ENCODE data around the gene NUDT3.

DNA sequence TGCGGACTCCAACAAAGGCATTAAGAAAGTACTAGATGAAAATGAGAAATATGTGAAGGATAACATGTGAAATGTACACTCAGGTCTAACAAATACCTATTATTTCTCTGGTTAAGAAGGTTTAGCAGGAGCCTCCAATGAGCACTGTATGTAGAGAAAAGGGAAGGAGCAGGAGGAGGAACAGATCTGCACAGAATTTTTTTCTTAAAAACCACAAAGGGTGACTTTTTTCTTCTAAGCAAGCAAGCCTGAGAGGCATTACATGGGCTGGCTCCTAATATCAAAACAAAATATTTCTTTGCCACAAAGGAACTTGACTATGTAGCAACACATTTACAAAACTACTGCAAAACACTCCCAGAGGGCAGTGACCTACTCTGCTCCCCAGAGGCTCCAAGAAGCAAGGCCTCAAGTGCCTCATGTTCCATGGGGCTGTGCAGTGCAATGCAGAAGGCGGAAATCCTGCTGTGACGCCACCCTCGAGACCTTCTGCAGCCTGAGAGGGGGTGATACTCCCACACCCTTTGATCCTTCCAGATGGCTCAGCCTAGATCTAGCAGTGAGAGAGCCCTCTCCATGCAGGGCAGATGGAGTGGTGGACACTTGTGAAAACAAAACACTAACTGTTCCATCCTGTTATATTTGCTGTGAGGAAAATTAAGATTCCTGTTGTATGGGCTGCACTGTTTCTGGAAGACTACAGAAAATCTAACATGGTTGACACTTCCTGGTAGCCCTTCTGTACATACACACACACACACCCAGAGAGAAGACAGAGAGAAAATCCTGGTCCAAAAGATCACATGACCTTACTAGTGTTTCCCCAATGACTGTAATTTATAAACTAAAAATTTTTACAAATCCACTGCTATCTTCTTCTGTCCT, 107.7 kb downstream of the NUDT3 start:
- TF ChIP-seq, protein P1, sequence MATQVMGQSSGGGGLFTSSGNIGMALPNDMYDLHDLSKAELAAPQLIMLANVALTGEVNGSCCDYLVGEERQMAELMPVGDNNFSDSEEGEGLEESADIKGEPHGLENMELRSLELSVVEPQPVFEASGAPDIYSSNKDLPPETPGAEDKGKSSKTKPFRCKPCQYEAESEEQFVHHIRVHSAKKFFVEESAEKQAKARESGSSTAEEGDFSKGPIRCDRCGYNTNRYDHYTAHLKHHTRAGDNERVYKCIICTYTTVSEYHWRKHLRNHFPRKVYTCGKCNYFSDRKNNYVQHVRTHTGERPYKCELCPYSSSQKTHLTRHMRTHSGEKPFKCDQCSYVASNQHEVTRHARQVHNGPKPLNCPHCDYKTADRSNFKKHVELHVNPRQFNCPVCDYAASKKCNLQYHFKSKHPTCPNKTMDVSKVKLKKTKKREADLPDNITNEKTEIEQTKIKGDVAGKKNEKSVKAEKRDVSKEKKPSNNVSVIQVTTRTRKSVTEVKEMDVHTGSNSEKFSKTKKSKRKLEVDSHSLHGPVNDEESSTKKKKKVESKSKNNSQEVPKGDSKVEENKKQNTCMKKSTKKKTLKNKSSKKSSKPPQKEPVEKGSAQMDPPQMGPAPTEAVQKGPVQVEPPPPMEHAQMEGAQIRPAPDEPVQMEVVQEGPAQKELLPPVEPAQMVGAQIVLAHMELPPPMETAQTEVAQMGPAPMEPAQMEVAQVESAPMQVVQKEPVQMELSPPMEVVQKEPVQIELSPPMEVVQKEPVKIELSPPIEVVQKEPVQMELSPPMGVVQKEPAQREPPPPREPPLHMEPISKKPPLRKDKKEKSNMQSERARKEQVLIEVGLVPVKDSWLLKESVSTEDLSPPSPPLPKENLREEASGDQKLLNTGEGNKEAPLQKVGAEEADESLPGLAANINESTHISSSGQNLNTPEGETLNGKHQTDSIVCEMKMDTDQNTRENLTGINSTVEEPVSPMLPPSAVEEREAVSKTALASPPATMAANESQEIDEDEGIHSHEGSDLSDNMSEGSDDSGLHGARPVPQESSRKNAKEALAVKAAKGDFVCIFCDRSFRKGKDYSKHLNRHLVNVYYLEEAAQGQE (IDR thresholded peaks at IDR 0.05; ENCODE audit: unreplicated experiment): no peak
- TF ChIP-seq, protein P2, sequence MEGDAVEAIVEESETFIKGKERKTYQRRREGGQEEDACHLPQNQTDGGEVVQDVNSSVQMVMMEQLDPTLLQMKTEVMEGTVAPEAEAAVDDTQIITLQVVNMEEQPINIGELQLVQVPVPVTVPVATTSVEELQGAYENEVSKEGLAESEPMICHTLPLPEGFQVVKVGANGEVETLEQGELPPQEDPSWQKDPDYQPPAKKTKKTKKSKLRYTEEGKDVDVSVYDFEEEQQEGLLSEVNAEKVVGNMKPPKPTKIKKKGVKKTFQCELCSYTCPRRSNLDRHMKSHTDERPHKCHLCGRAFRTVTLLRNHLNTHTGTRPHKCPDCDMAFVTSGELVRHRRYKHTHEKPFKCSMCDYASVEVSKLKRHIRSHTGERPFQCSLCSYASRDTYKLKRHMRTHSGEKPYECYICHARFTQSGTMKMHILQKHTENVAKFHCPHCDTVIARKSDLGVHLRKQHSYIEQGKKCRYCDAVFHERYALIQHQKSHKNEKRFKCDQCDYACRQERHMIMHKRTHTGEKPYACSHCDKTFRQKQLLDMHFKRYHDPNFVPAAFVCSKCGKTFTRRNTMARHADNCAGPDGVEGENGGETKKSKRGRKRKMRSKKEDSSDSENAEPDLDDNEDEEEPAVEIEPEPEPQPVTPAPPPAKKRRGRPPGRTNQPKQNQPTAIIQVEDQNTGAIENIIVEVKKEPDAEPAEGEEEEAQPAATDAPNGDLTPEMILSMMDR (conservative IDR thresholded peaks at IDR 0.05; ENCODE audit: low read depth in 2 of 2): no peak
- TF ChIP-seq EZH2 (IDR thresholded peaks at IDR 0.05; ENCODE audit: low read depth, unreplicated experiment): no peak
- no peak for TF ChIP-seq JUNB (IDR thresholded peaks at IDR 0.05; ENCODE audit: unreplicated experiment)
- no peak for TF ChIP-seq STAT1 (IDR thresholded peaks at IDR 0.05; ENCODE audit: unreplicated experiment)
